Neutrophil (primary cell): ENCODE measurements around the gene SASH1.

Experiments
- H3K27ac ChIP-seq: fragments of 200-600 bp; sonication (generic); 2 replicates; pipeline ENCODE4 v1.5.1; 2016; ENCODE audit warnings: mild to moderate bottlenecking, moderate library complexity
- H3K27me3 ChIP-seq: fragments of 200-600 bp; sonication (generic); 2 replicates; pipeline ENCODE4 v1.6.0; 2016; ENCODE audit warnings: mild to moderate bottlenecking
- H3K36me3 ChIP-seq: fragments of 200-600 bp; sonication (generic); 2 replicates; pipeline ENCODE4 v1.5.1; 2017
- H3K4me1 ChIP-seq, 2 experiments: fragments of 200-600 bp in 1 of 2; sonication (generic) in 1 of 2; 1 replicate in 1 of 2; 2 replicates in 1 of 2; pipeline versions ENCODE4 v1.5.1 to v1.6.1; 2013 to 2016; ENCODE audit warnings: low read depth in 1 of 2, low read length in 1 of 2, mild to moderate bottlenecking in 1 of 2, moderate library complexity in 1 of 2; ENCODE audit not compliant: control insufficient read depth in 1 of 2, insufficient read depth in 1 of 2
- H3K4me3 ChIP-seq, 2 experiments: fragments of 200-600 bp in 1 of 2; sonication (generic) in 1 of 2; 1 replicate in 1 of 2; 2 replicates in 1 of 2; pipeline ENCODE4 v1.5.1; 2013 to 2016; ENCODE audit warnings: low read depth in 1 of 2, low read length in 1 of 2, mild to moderate bottlenecking in 1 of 2, moderate library complexity in 1 of 2
- H3K9me3 ChIP-seq: fragments of 200-600 bp; sonication (generic); 2 replicates; pipeline ENCODE4 v1.5.1; 2016
- CTCF ChIP-seq: fragments of 200-600 bp; sonication (generic); IDR thresholded peaks from 2 replicates; pipeline ENCODE4 v1.5.1; 2016; ENCODE audit warnings: antibody characterized with exemption

SASH1 gene

GRCh38 chr6:148311966-148312669 is 30.5 kb upstream of the SASH1 start:
- Histone ChIP-seq H3K27ac (no peak overlapping the region), H3K36me3 (no peaks in the 10 kb centered on the region), H3K4me3 (no peak overlapping the region), H3K9me3 (no peaks in the 10 kb centered on the region), H3K4me1 (no peaks in the 10 kb centered on the region), H3K27me3 (no peaks in the 10 kb centered on the region)
- no peak for TF ChIP-seq CTCF

DNA sequence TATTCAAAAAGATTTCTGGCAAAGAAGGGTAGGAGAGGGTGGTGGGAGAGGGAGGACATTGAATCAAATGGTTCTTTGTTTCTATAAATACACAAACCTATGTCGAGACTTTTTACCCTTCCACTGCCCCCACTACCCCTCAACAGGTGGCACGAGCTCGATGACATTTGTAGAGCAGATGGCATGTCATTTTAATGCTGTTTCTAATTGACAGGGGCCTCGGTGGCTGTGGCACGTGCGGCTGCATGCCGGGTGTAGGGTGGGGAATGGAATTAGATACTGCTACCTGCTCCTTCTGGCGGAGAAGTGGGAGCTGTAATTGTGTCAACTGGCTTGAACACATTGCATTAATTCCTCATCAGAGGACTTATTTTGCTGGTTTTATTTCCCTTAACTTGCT is 29.1 kb upstream of the SASH1 start:
- H3K4me3 ChIP-seq: no peak overlapping the region

DNA sequence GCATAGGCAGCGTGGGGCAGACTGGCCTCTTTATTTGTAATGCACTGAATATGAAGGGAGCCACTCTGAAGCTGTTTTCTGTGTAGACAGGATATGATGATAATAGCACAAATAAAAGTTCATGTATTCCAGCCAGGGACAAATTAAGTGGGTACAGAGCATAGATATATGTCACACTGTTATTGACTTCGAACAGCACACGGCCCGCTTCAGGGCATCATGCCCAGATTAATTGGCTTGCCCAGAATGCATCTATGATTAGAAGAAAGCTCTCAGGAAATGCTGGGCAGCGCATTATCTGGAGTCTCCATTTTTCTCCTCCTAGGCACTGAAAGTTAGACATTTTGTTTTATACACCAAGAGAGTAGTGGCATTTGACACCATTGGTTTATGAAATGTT is 26.3 kb upstream of the SASH1 start:
- no peak for TF ChIP-seq CTCF
- Histone ChIP-seq H3K4me3 (no peak overlapping the region), H3K27me3 (no peaks in the 10 kb centered on the region), H3K9me3 (no peaks in the 10 kb centered on the region), H3K27ac (no peak overlapping the region), H3K36me3 (no peaks in the 10 kb centered on the region), H3K4me1 (no peaks in the 10 kb centered on the region)

More for the DNA sequence above, 29.1 kb upstream of the SASH1 start:
- H3K27me3 ChIP-seq: no peaks in the 10 kb centered on the region
- no peaks in the 10 kb centered on the region for H3K4me1 ChIP-seq
- TF ChIP-seq CTCF: no peak
- no peaks in the 10 kb centered on the region for H3K9me3 ChIP-seq
- no peaks in the 10 kb centered on the region for H3K36me3 ChIP-seq
- no peak overlapping the region for H3K27ac ChIP-seq

GRCh38 chr6:148317051-148317450 is 25.6 kb upstream of the SASH1 start:
- Histone ChIP-seq H3K27ac (no peak overlapping the region), H3K36me3 (no peaks in the 10 kb centered on the region), H3K9me3 (no peaks in the 10 kb centered on the region), H3K27me3 (no peaks in the 10 kb centered on the region), H3K4me1 (no peaks in the 10 kb centered on the region), H3K4me3 (no peak overlapping the region)
- TF ChIP-seq CTCF: no peak

- no peaks in the 10 kb centered on the region for H3K36me3 ChIP-seq
- no peaks in the 10 kb centered on the region for H3K27me3 ChIP-seq
- no peaks in the 10 kb centered on the region for H3K9me3 ChIP-seq
- H3K4me1 ChIP-seq: no peaks in the 10 kb centered on the region
- no peak for TF ChIP-seq CTCF
- H3K27ac ChIP-seq: no peak overlapping the region
- H3K4me3 ChIP-seq: no peak overlapping the region
Observed at GRCh38 chr6:148317739-148318138, 24.9 kb upstream of the SASH1 start.
